ENCODE results near the gene HORMAD2. TPM values are rescaled to one million over a fixed set of nuclear protein-coding genes. Genes with fewer than 3 reads are reported as not detected.

Gene HORMAD2
- polyA plus RNA-seq, 1 donor, result not detected

Other genes with a start within 250 kb of the HORMAD2 start
- gene ASCC2, start 242.2 kb upstream of the HORMAD2 start, polyA plus RNA-seq (ENCODE audit: insufficient read length), result 33.8 TPM
- 32.6 TPM for gene MTMR3, start 197.3 kb upstream of the HORMAD2 start, polyA plus RNA-seq (ENCODE audit: insufficient read length)
- gene LIF, start 166.3 kb downstream of the HORMAD2 start, polyA plus RNA-seq (ENCODE audit: insufficient read length), result 0.76 TPM
- gene OSM, start 186.4 kb downstream of the HORMAD2 start, polyA plus RNA-seq (ENCODE audit: insufficient read length), result 0.08 TPM
- 4.0 TPM for gene CASTOR1, start 209.0 kb downstream of the HORMAD2 start, polyA plus RNA-seq (ENCODE audit: insufficient read length)
- 7.1 TPM for gene TBC1D10A, start 246.5 kb downstream of the HORMAD2 start, polyA plus RNA-seq (ENCODE audit: insufficient read length)

Data from forelimb muscle (tissue), 1 donor.